ENCODE measurements around the gene CALD1.

DNA sequence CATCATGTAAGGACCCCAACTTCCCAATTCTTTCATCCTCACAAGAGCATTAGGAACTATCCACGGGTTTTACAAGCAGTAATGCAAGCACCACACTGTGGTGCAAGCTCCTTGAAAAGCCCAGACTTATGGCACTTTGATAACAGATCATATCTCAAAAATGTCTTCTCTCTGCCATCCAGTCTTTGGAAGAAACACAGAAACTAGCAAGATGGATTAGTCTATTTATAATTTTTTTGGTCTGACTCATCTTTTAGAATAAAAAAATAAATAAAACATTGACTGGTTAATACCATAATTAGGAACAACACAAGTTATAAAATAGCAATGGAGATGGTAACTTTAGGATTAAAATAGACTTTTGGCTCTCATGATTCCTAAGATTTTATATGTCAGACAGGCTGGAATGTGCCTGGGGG lies 49.0 kb upstream of the CALD1 start:
- TF ChIP-seq ZNF23 (tag by site-specific recombination; IDR thresholded peaks at IDR 0.05; ENCODE audit: borderline replicate concordance) (no peak), HOXD13 (CRISPR knock-in tag; IDR thresholded peaks at IDR 0.05; ENCODE audit: borderline replicate concordance) (no peak), ZNF132 (tag by site-specific recombination; IDR thresholded peaks at IDR 0.05; ENCODE audit: borderline replicate concordance) (no peak), ZFP3 (tag by site-specific recombination; IDR thresholded peaks at IDR 0.05; ENCODE audit: low read depth) (no peak)
- TF ChIP-seq, protein P1, sequence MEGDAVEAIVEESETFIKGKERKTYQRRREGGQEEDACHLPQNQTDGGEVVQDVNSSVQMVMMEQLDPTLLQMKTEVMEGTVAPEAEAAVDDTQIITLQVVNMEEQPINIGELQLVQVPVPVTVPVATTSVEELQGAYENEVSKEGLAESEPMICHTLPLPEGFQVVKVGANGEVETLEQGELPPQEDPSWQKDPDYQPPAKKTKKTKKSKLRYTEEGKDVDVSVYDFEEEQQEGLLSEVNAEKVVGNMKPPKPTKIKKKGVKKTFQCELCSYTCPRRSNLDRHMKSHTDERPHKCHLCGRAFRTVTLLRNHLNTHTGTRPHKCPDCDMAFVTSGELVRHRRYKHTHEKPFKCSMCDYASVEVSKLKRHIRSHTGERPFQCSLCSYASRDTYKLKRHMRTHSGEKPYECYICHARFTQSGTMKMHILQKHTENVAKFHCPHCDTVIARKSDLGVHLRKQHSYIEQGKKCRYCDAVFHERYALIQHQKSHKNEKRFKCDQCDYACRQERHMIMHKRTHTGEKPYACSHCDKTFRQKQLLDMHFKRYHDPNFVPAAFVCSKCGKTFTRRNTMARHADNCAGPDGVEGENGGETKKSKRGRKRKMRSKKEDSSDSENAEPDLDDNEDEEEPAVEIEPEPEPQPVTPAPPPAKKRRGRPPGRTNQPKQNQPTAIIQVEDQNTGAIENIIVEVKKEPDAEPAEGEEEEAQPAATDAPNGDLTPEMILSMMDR (tag by site-specific recombination; IDR thresholded peaks at IDR 0.05): no peak

Data from HEK293 (cell line).